Lung (tissue), 12 donors: Measurements from ENCODE around the gene EPS8L2. TPM values are rescaled to one million over a fixed set of nuclear protein-coding genes. Genes with fewer than 3 reads are reported as not detected.
"Not testable (repeated sequence)": the region's sequence is repeated elsewhere in the genome, so short reads cannot be mapped to it uniquely, and the experiment has no call there.

Experiments used
- ATAC-seq: fragments of 200-7000 bp; cut with Tn5 transposase; one replicate; pipeline ENCODE4 v1.9.1; 2020; ENCODE audit warnings: moderate number of reproducible peaks; ENCODE audit not compliant: insufficient read depth, low FRiP score
- DNase-seq, 3 donors: peaks; one replicate each; pipeline ENCODE4 v3.0.0-alpha.2; 2013 to 2017
- H3K27ac ChIP-seq, 2 donors: one replicate each; pipeline ENCODE4 v1.5.1; 2013; ENCODE audit warnings: mild to moderate bottlenecking in 2 of 2, moderate library complexity in 2 of 2, control low read depth in 1 of 2, inconsistent platforms in 1 of 2, low read depth in 1 of 2, low read length in 1 of 2
- H3K27me3 ChIP-seq, 3 donors: one replicate each; pipeline ENCODE4 v1.5.1; 2013; ENCODE audit warnings: low read length in 2 of 3; ENCODE audit not compliant: control insufficient read depth in 3 of 3, insufficient read depth in 3 of 3
- H3K36me3 ChIP-seq, 4 donors: one replicate each; pipeline ENCODE4 v1.5.1; 2013; ENCODE audit warnings: low read length in 4 of 4, mild to moderate bottlenecking in 1 of 4, moderate library complexity in 1 of 4; ENCODE audit not compliant: control insufficient read depth in 4 of 4, insufficient read depth in 4 of 4
- H3K4me1 ChIP-seq, 5 donors: one replicate each; pipeline ENCODE4 v1.5.1; 2013; ENCODE audit warnings: low read length in 5 of 5, mild to moderate bottlenecking in 2 of 5, moderate library complexity in 1 of 5; ENCODE audit not compliant: control insufficient read depth in 5 of 5, insufficient read depth in 5 of 5
- H3K4me3 ChIP-seq: one replicate; pipeline ENCODE4 v1.5.1; 2013; ENCODE audit warnings: mild to moderate bottlenecking, control low read depth, moderate library complexity
- H3K9ac ChIP-seq, 2 donors: one replicate each; pipeline ENCODE4 v1.5.1; 2013; ENCODE audit warnings: low read length in 2 of 2, control low read depth in 1 of 2; ENCODE audit not compliant: insufficient read depth in 1 of 2
- H3K9me3 ChIP-seq, 4 donors: one replicate each; pipeline ENCODE4 v1.5.1; 2013; ENCODE audit warnings: low read length in 3 of 4, mild to moderate bottlenecking in 1 of 4, moderate library complexity in 1 of 4; ENCODE audit not compliant: control insufficient read depth in 4 of 4, insufficient read depth in 3 of 4
- WGBS, 2 donors: extraction: QIAGEN DNeasy Blood & Tissue Kit; methylation state at CpG; one replicate each; pipeline ENCODE4 v1.1.7; 2013; 5-methylcytosine and 5-hydroxymethylcytosine counted together
- polyA plus RNA-seq, 2 donors: library from polyadenylated mRNA; stranded (reverse); fragments of 200-250 nt; gene quantifications; one replicate each; pipeline ENCODE4 v1.2.1, GENCODE V29; 2013
- total RNA-seq, 2 donors: library from RNA; depleted of rRNA in 1 of 2; stranded (reverse); fragments of >200 nt in 1 of 2; gene quantifications; one replicate each; pipeline ENCODE4 v1.2.1, GENCODE V29; 2014 to 2021
- TF ChIP-seq, protein P1 (sequence below): IDR thresholded peaks from 2 replicates; pipeline ENCODE4 v1.5.1; 2012; ENCODE audit warnings: mild to moderate bottlenecking; ENCODE audit errors: control extremely low read depth, extremely low read depth
- donor health status: control.
- donor health status: control.
- donor health status: Bipolar disorder and iron deficiency.
- donor health status: healthy.
- donor health status: DM: yes; HTN: yes; CAD: no.

The EPS8L2 gene
- total and polyA plus RNA-seq, 4 donors = 35.6 to 166 (median 103) TPM

DNA sequence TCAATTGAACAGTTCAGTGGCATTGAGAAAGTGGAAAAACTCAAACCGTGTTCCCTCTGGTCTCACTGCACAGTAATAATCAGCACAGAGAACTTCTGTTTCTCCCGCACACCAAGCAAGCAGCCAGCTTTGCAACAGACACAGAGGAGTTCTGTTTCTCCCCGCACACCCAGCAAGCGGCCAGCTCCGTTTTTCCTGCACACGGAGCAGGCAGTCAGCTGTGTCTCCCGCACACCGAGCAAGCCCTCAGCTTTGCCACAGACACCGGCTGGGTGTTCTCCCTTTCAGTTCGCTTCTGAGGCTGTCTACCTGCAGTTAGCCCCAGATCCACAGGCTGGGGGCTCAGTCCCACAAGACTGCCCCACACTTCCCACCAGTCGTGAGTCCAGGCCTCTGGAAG lies 31.3 kb downstream of the EPS8L2 start:
- ATAC-seq (no peak), DNase-seq (no peak)
- Histone ChIP-seq H3K4me3 (no peak overlapping the region), H3K27ac (no peak overlapping the region), H3K4me1 (peaks cover 0 to 4% (median 0%) of the 10 kb centered on the region in 5 donors), H3K9ac (no peak overlapping the region), H3K36me3 (no peaks in the 10 kb centered on the region), H3K27me3 (no peaks in the 10 kb centered on the region), H3K9me3 (no peaks in the 10 kb centered on the region)
- TF ChIP-seq, protein P1, sequence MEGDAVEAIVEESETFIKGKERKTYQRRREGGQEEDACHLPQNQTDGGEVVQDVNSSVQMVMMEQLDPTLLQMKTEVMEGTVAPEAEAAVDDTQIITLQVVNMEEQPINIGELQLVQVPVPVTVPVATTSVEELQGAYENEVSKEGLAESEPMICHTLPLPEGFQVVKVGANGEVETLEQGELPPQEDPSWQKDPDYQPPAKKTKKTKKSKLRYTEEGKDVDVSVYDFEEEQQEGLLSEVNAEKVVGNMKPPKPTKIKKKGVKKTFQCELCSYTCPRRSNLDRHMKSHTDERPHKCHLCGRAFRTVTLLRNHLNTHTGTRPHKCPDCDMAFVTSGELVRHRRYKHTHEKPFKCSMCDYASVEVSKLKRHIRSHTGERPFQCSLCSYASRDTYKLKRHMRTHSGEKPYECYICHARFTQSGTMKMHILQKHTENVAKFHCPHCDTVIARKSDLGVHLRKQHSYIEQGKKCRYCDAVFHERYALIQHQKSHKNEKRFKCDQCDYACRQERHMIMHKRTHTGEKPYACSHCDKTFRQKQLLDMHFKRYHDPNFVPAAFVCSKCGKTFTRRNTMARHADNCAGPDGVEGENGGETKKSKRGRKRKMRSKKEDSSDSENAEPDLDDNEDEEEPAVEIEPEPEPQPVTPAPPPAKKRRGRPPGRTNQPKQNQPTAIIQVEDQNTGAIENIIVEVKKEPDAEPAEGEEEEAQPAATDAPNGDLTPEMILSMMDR = no peak
- WGBS, 2 donors = 9 to 39% methylated on average over 11 of the region's 11 CpGs

- ATAC-seq, H3K27me3 ChIP-seq, H3K9me3 ChIP-seq, H3K9ac ChIP-seq, DNase-seq, H3K4me1 ChIP-seq, H3K4me3 ChIP-seq, H3K36me3 ChIP-seq, H3K27ac ChIP-seq: not testable (repeated sequence)
- 16 to 26% methylated on average over 10 of the region's 10 CpGs for WGBS, 2 donors
These were observed 31.9 kb downstream of the EPS8L2 start for GRCh38 chr11:737899-738298.

GRCh38 chr11:742156-742546 lies 36.1 kb downstream of the EPS8L2 start:
- Histone ChIP-seq H3K9ac (no peak overlapping the region), H3K9me3 (no peaks in the 10 kb centered on the region), H3K27me3 (no peaks in the 10 kb centered on the region), H3K4me1 (peaks cover 0 to 9% (median 0%) of the 10 kb centered on the region in 5 donors), H3K4me3 (no peak overlapping the region), H3K36me3 (no peaks in the 10 kb centered on the region), H3K27ac (no peak overlapping the region)
- no peak for ATAC-seq
- no peak for DNase-seq
- 90 to 92% methylated on average over 3 of the region's 3 CpGs for WGBS, 2 donors
- TF ChIP-seq, protein P1 = no peak

- Histone ChIP-seq H3K4me3 (no peak overlapping the region), H3K36me3 (no peaks in the 10 kb centered on the region), H3K4me1 (peaks cover 0 to 6% (median 0%) of the 10 kb centered on the region in 5 donors), H3K27me3 (no peaks in the 10 kb centered on the region), H3K9ac (no peak overlapping the region), H3K9me3 (no peaks in the 10 kb centered on the region), H3K27ac (no peak overlapping the region)
- DNase-seq (no peak), ATAC-seq (no peak)
- 86 to 93% methylated on average over 4 of the region's 4 CpGs for WGBS, 2 donors
- TF ChIP-seq, protein P1 = no peak
These were observed 36.7 kb downstream of the EPS8L2 start for GRCh38 chr11:742571-743201.
